Measurements from ENCODE around the gene NDUFA11. TPM values are rescaled to one million over a fixed set of nuclear protein-coding genes. Genes with fewer than 3 reads are reported as not detected.
A peak's percentile ranks its signal among the peaks of the same experiment; 100 is the strongest.

Gene NDUFA11
- total and polyA plus RNA-seq, 4 experiments from 2014 or later = 139 to 388 (median 241) TPM

DNA sequence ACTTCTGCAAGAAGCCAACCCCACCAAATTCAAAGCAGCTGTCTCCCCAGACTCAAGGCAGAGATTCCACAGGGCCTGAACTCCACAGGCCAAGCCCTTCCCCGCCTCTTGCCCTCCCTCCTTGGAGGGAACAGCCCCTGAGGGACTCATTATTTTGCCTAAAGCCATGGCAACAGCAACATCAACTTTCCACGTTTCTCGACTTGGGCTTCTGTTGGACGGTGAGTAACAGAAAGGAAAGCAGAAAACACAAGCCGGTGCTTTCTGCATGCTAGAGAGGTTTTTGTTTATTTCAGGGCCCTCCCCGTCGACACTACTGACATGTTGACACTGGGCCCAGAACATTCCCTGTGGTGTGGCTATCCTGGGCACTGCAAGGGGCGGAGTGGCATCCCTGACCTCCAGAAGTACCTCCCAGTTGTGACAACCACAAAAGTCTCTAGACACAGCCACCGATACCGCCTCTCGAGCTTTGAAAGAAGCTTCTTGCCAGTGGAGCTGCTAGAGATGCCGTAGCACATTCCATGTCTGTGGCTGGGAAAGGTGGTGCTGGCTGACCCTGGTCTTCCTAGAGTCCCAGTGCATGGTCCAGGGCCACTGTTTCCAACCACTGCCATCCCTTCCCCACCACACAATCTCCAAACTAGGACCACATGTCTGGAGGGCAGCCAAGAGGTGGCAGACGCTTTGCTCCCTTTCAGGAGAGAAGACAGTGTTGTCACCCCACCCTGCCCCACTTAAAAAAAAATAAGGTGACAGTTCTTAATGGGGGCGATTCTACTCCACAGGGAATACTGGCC, 23.3 kb upstream of the NDUFA11 start:
- Histone ChIP-seq H3K9me3 (ENCODE audit: control insufficient read depth in 1 of 2, low read length in 2 of 2) (no peaks in the 10 kb centered on the region), H3K27ac (ENCODE audit: low read depth, low read length) (no peak overlapping the region), H3K4me1 (ENCODE audit: insufficient read depth, low read length) (no peaks in the 10 kb centered on the region), H3K27me3 (ENCODE audit: insufficient read depth, low read length) (no peaks in the 10 kb centered on the region), H3K36me3 (ENCODE audit: insufficient read depth, low read length) (peaks cover 95% of the 10 kb centered on the region), H3K4me3 (ENCODE audit: low read length in 2 of 2) (no peak overlapping the region)
- H3K4me3 Mint-ChIP-seq = no peak overlapping the region
- H3K27me3 Mint-ChIP-seq = no peaks in the 10 kb centered on the region
- POLR2A ChIA-PET (ENCODE audit: partially characterized antibody) = no interaction called here
- H3K9me3 Mint-ChIP-seq = peaks cover 0 to 2% (median 0%) of the 10 kb centered on the region in 8 donors
- intact Hi-C loops (cut with micrococcal nuclease) = no loop called here
- CTCF ChIA-PET (ENCODE audit: partially characterized antibody) = no interaction called here
- H3K36me3 Mint-ChIP-seq = peaks cover 46 to 82% of the 10 kb centered on the region in 2 donors
- H3K4me1 Mint-ChIP-seq = no peaks in the 10 kb centered on the region
- H3K27ac Mint-ChIP-seq = no peak overlapping the region
- no peak for DNase-seq

DNA sequence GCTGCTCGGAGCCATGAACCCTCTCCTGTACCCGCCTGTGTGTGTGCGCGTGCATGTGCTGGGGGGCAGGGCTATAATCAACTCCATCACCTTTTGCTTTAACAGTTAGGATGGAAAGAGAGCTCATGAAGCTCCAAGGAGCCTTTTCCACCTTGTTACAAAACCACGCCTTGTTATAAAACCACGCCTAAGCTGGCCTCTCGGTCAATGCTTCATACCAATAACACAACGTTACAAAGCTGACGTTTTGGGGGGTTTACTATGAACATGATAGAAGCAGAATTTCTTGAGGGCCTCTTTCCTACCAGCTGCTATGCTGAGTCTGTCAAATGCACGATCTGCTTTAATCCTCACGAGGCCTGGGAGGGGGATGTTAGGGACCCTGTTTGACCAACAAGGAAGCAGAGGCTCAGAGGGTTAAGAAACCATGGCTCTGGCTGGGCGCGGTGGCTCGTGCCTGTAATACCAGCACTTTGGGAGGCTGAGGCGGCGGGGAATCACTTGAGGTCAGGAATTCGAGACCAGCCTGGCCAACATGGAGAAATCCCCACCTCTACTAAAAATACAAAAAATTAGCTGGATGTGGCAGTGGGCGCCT, 22.3 kb upstream of the NDUFA11 start:
- no peak for DNase-seq
- peaks cover 48 to 83% of the 10 kb centered on the region in 2 donors for H3K36me3 Mint-ChIP-seq
- H3K9me3 ChIP-seq (ENCODE audit: control insufficient read depth in 1 of 2, low read length in 2 of 2) = no peaks in the 10 kb centered on the region
- no peak overlapping the region for H3K27ac ChIP-seq (ENCODE audit: low read depth, low read length)
- no peaks in the 10 kb centered on the region for H3K4me1 Mint-ChIP-seq
- ChIA-PET CTCF (ENCODE audit: partially characterized antibody) (no interaction called here), POLR2A (ENCODE audit: partially characterized antibody) (no interaction called here)
- no peak overlapping the region for H3K27ac Mint-ChIP-seq
- intact Hi-C loops (cut with micrococcal nuclease) = no loop called here
- H3K36me3 ChIP-seq (ENCODE audit: insufficient read depth, low read length) = peaks cover 94% of the 10 kb centered on the region
- no peaks in the 10 kb centered on the region for H3K4me1 ChIP-seq (ENCODE audit: insufficient read depth, low read length)
- H3K4me3 Mint-ChIP-seq = no peak overlapping the region
- no peaks in the 10 kb centered on the region for H3K27me3 Mint-ChIP-seq
- no peak overlapping the region for H3K4me3 ChIP-seq (ENCODE audit: low read length in 2 of 2)
- peaks cover 0 to 2% (median 0%) of the 10 kb centered on the region in 8 donors for H3K9me3 Mint-ChIP-seq
- no peaks in the 10 kb centered on the region for H3K27me3 ChIP-seq (ENCODE audit: insufficient read depth, low read length)

DNA sequence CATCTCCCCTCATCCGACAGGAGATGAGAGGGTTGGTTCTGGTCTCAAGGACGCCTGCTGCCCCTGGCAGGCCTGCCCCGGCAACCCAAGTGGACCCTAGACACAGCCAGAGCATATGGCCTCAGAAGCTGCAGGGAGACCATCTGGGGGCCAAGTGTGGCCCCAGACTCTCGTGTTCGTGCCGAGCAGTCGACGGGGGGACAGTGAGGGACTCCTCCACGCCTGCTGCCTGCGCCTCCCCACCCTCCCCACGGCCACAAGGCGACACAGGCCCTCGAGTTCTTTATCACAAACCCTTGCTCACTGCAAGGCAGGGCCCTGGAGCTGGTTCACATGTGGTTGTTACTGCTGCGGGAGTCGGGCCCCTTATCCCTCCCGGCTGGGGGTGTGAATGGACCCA, 19.8 kb upstream of the NDUFA11 start:
- intact Hi-C loops (cut with micrococcal nuclease) = no loop called here
- Mint-ChIP-seq H3K27me3 (no peaks in the 10 kb centered on the region), H3K27ac (no peak overlapping the region), H3K4me1 (no peaks in the 10 kb centered on the region), H3K4me3 (no peak overlapping the region), H3K9me3 (no peaks in the 10 kb centered on the region), H3K36me3 (peaks cover 42 to 74% of the 10 kb centered on the region in 2 donors)
- no peaks in the 10 kb centered on the region for H3K9me3 ChIP-seq (ENCODE audit: control insufficient read depth in 1 of 2, low read length in 2 of 2)
- H3K4me1 ChIP-seq (ENCODE audit: insufficient read depth, low read length) = no peaks in the 10 kb centered on the region
- ChIA-PET POLR2A (ENCODE audit: partially characterized antibody) (no interaction called here), CTCF (ENCODE audit: partially characterized antibody) (no interaction called here)
- H3K27me3 ChIP-seq (ENCODE audit: insufficient read depth, low read length) = no peaks in the 10 kb centered on the region
- H3K27ac ChIP-seq (ENCODE audit: low read depth, low read length) = no peak overlapping the region
- no peak for DNase-seq
- H3K36me3 ChIP-seq (ENCODE audit: insufficient read depth, low read length) = peaks cover 89% of the 10 kb centered on the region
- no peak overlapping the region for H3K4me3 ChIP-seq (ENCODE audit: low read length in 2 of 2)

DNA sequence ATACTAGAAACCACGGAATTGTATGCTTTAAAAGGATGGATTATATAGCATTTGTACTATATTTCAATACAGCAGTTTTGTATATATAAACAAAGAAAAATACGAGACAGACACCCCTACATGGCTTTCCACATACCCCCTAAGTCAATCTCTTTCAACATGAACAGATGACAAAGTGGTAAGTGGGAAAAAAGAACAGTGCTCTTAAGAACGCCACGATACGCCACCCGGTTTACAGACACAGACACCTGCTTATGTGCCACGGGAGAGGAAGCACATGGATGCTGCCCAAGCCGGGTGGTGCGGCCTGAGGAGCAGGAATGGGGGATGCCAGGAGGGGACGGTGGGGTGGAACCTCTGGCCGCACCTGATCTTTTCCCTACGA, 18.6 kb upstream of the NDUFA11 start:
- DNase-seq = no peak
- H3K27me3 Mint-ChIP-seq = no peaks in the 10 kb centered on the region
- peaks cover 35 to 69% of the 10 kb centered on the region in 2 donors for H3K36me3 Mint-ChIP-seq
- no peaks in the 10 kb centered on the region for H3K9me3 Mint-ChIP-seq
- peak overlapping the region in 2 of 7 donors; percentile 3 to 13 for H3K27ac Mint-ChIP-seq
- H3K27ac ChIP-seq (ENCODE audit: low read depth, low read length) = no peak overlapping the region
- no peaks in the 10 kb centered on the region for H3K4me1 ChIP-seq (ENCODE audit: insufficient read depth, low read length)
- H3K4me3 ChIP-seq (ENCODE audit: low read length in 2 of 2) = no peak overlapping the region
- H3K27me3 ChIP-seq (ENCODE audit: insufficient read depth, low read length) = no peaks in the 10 kb centered on the region
- H3K4me3 Mint-ChIP-seq = no peak overlapping the region
- H3K4me1 Mint-ChIP-seq = no peaks in the 10 kb centered on the region
- peaks cover 86% of the 10 kb centered on the region for H3K36me3 ChIP-seq (ENCODE audit: insufficient read depth, low read length)
- intact Hi-C loops (cut with micrococcal nuclease) = no loop called here
- POLR2A ChIA-PET (ENCODE audit: partially characterized antibody) = no interaction called here
- no peaks in the 10 kb centered on the region for H3K9me3 ChIP-seq (ENCODE audit: control insufficient read depth in 1 of 2, low read length in 2 of 2)
- CTCF ChIA-PET (ENCODE audit: partially characterized antibody) = no interaction called here

DNA sequence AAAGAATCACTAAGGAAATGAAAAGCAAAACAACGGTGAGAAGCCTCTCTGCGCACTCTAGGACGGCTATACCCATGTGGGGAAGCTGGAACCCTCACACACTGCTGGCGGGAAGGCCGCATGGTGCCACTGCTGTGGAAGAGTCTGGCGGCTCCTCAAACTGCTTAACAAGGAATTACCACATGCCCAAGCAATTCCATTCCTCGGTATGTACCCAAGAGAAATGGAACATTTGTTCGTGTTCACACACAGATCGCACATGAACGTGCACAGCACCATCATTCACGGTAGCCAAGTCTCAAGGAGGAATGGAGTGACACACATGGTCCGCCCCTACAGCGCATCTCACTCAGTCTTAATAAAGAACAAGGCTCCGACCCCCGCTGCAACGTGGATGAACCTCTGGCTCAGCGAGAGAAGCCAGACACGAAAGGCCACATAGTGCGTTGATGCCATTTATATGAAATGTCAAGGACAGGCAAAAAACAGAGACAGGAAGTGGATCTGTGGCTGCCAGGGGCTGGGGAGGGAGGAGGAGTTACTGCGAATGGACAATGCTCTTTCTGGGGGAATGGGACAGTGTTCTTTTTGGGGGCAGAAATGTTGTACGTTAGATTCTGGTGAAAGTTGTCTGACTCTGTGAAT, 18.0 kb upstream of the NDUFA11 start:
- Mint-ChIP-seq H3K9me3 (no peaks in the 10 kb centered on the region), H3K27ac (peak overlapping the region in 2 of 7 donors; percentile 3 to 13), H3K4me1 (no peaks in the 10 kb centered on the region), H3K4me3 (peak overlapping the region in 1 of 8 donors; percentile 24), H3K36me3 (peaks cover 38 to 68% of the 10 kb centered on the region in 2 donors), H3K27me3 (no peaks in the 10 kb centered on the region)
- Histone ChIP-seq H3K9me3 (ENCODE audit: control insufficient read depth in 1 of 2, low read length in 2 of 2) (no peaks in the 10 kb centered on the region), H3K36me3 (ENCODE audit: insufficient read depth, low read length) (peaks cover 86% of the 10 kb centered on the region), H3K27me3 (ENCODE audit: insufficient read depth, low read length) (no peaks in the 10 kb centered on the region), H3K4me3 (ENCODE audit: low read length in 2 of 2) (no peak overlapping the region), H3K4me1 (ENCODE audit: insufficient read depth, low read length) (no peaks in the 10 kb centered on the region), H3K27ac (ENCODE audit: low read depth, low read length) (no peak overlapping the region)
- ChIA-PET POLR2A (ENCODE audit: partially characterized antibody) (interaction anchor here (1.4 kb wide), 1 partner anchor 17 kb away, joined by 9 read pairs; the partner anchor contains the start of genes NDUFA11 and VMAC), CTCF (ENCODE audit: partially characterized antibody) (no interaction called here)
- intact Hi-C loops (cut with micrococcal nuclease) = no loop called here
- DNase-seq = no peak

DNA sequence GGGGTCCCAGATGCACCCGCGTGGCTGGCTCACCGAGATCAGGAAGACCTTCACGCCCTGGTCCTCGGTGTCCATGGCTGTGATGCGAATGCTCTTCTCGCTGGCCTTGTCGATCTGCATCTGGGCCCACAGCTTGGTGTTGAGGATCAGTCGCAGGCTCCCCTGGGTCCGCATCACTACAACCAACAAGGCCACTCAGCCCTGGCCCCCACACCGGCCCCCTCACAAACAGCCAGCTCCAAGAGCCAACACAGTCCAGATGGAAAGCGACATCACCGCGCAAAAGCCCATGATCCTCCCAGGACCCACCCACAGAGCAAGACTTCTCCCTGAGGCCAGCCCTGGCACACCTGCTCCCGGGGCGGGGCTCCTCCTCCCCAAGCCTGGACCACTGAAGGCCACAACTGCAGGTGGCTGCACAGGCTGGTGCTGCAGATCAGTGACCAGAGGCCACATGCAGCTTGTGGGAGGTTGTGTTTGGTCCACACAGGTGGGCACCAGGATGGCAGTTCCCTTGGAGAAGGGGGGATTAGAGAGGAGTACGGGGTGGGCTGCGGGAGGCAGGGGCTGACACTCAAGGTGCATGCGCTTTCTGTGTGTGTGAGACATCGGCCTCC, 15.0 kb upstream of the NDUFA11 start:
- Mint-ChIP-seq H3K27ac (peak overlapping the region in 2 of 7 donors; percentile 12 to 25), H3K9me3 (peaks cover 0 to 2% (median 0%) of the 10 kb centered on the region in 8 donors), H3K4me1 (no peaks in the 10 kb centered on the region), H3K27me3 (no peaks in the 10 kb centered on the region), H3K36me3 (peaks cover 29 to 56% of the 10 kb centered on the region in 2 donors), H3K4me3 (no peak overlapping the region)
- ChIA-PET POLR2A (ENCODE audit: partially characterized antibody) (interaction anchor here (0.8 kb wide), 1 partner anchor 43 kb away, joined by 3 read pairs; no protein-coding TSS in a partner anchor), CTCF (ENCODE audit: partially characterized antibody) (no interaction called here)
- H3K36me3 ChIP-seq (ENCODE audit: insufficient read depth, low read length) = peaks cover 68% of the 10 kb centered on the region
- intact Hi-C loops (cut with micrococcal nuclease) = no loop called here
- no peaks in the 10 kb centered on the region for H3K27me3 ChIP-seq (ENCODE audit: insufficient read depth, low read length)
- H3K9me3 ChIP-seq (ENCODE audit: control insufficient read depth in 1 of 2, low read length in 2 of 2) = no peaks in the 10 kb centered on the region
- H3K4me1 ChIP-seq (ENCODE audit: insufficient read depth, low read length) = no peaks in the 10 kb centered on the region
- no peak for DNase-seq
- H3K4me3 ChIP-seq (ENCODE audit: low read length in 2 of 2) = no peak overlapping the region
- no peak overlapping the region for H3K27ac ChIP-seq (ENCODE audit: low read depth, low read length)

Measured in CD4-positive, alpha-beta memory T cell (primary cell).